ENCODE measurements around the gene GRIK4.

The GRIK4 gene

DNA sequence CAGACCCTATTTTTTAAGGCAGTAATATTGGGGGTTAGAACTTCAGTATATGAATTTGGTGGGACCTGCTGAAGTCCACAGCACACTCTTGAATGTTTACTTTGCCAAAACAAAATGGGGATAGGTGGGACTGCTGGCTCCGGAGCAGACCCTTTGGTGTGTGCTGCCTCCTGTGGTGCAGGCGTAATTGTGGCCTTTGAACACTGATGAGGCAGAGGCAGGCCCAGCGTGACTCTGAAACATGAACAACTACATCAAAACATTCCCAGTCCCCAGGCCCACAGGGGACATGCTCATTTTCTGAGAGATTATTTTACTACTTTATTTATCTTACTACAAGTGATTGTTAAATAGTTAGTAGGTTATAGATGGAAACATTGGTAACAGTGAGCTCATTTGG lies 287.3 kb downstream of the GRIK4 start:
- no peaks in the 10 kb centered on the region for H3K4me1 ChIP-seq (ENCODE audit: insufficient read depth, low read length, poor library complexity, severe bottlenecking)
- no peaks in the 10 kb centered on the region for H3F3A ChIP-seq (ENCODE audit: low read depth)
- no peak overlapping the region for H2AFZ ChIP-seq (ENCODE audit: low read length)
- H3K79me2 ChIP-seq (ENCODE audit: insufficient read depth, low read length), result no peaks in the 10 kb centered on the region
- no peak overlapping the region for H3K4me2 ChIP-seq (ENCODE audit: low read depth, low read length, poor library complexity, severe bottlenecking)
- H3K36me3 ChIP-seq (ENCODE audit: insufficient read depth, low read length), result no peaks in the 10 kb centered on the region
- no peaks in the 10 kb centered on the region for H3K9me2 ChIP-seq (replicated peaks; ENCODE audit: low read depth, low read length)
- no peaks in the 10 kb centered on the region for H3K9me3 ChIP-seq (ENCODE audit: insufficient read depth, low read depth, low read length)
- no peaks in the 10 kb centered on the region for H3K27me3 ChIP-seq (ENCODE audit: insufficient read depth, low read length, poor library complexity, severe bottlenecking)
- H3K9ac ChIP-seq (ENCODE audit: low read depth, low read length, poor library complexity, severe bottlenecking), result no peak overlapping the region
- H3K4me3 ChIP-seq (ENCODE audit: low read length, poor library complexity, severe bottlenecking), result no peak overlapping the region
- no peaks in the 10 kb centered on the region for H4K20me1 ChIP-seq (ENCODE audit: insufficient read depth, low read length, poor library complexity, severe bottlenecking)
- TF ChIP-seq CTCF (conservative IDR thresholded peaks at IDR 0.05; ENCODE audit: low read length) (no peak), EZH2phosphoT487 (IDR thresholded peaks at IDR 0.05; ENCODE audit: borderline replicate concordance) (no peak)

- Histone ChIP-seq H3K79me2 (ENCODE audit: insufficient read depth, low read length) (no peaks in the 10 kb centered on the region), H2AFZ (ENCODE audit: low read length) (no peak overlapping the region), H3K36me3 (ENCODE audit: insufficient read depth, low read length) (no peaks in the 10 kb centered on the region), H3K9me2 (replicated peaks; ENCODE audit: low read depth, low read length) (no peaks in the 10 kb centered on the region), H3F3A (ENCODE audit: low read depth) (no peaks in the 10 kb centered on the region), H3K9ac (ENCODE audit: low read depth, low read length, poor library complexity, severe bottlenecking) (no peak overlapping the region), H3K27me3 (ENCODE audit: insufficient read depth, low read length, poor library complexity, severe bottlenecking) (no peaks in the 10 kb centered on the region), H3K4me3 (ENCODE audit: low read length, poor library complexity, severe bottlenecking) (no peak overlapping the region), H4K20me1 (ENCODE audit: insufficient read depth, low read length, poor library complexity, severe bottlenecking) (no peaks in the 10 kb centered on the region), H3K9me3 (ENCODE audit: insufficient read depth, low read depth, low read length) (no peaks in the 10 kb centered on the region), H3K4me2 (ENCODE audit: low read depth, low read length, poor library complexity, severe bottlenecking) (no peak overlapping the region), H3K4me1 (ENCODE audit: insufficient read depth, low read length, poor library complexity, severe bottlenecking) (no peaks in the 10 kb centered on the region)
- TF ChIP-seq CTCF (conservative IDR thresholded peaks at IDR 0.05; ENCODE audit: low read length) (no peak), EZH2phosphoT487 (IDR thresholded peaks at IDR 0.05; ENCODE audit: borderline replicate concordance) (no peak)
These were observed 288.7 kb downstream of the GRIK4 start for GRCh38 chr11:120800206-120800605.

DNA sequence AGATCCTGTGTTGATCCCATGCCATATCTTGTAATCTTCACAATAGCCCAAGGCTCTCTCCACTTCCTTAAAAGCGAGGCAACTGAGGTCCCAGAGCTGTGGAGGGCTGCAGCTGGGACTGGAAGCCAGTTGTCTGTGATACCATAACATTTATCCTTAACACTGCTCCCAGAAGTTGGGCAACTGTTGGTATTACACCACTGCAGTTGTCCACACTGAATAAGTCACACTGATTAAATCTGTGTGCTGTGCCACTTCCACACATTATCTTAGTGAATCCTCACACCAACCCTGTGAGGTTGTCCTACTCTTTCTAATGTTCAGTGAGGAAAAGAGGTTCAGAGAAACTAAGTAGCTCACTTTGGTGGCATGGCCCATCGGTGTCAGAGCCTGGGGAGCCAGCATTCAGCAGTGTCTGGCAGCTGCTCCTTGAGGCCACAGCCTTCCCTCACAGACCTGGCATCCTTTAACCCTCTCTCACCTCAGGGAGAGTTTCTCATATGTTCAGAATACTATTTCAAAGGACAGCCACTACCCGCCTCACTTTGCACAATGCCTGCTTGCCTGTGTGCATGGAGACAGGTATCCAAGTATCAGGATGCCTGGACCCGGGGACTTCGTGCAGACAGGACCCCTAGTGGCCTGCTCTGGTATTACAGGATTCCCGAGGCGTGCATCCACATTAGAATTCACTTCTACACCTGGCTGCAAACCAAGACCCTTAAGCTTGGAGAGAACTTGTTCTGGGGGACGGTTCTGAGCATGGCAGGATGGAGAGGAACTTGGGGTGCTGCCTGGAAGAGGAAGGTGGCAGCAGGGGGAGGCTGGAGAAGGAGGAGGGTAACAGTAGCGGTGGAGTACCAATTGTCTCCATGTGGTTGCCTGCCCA lies 290.5 kb downstream of the GRIK4 start:
- no peak overlapping the region for H3K4me2 ChIP-seq (ENCODE audit: low read depth, low read length, poor library complexity, severe bottlenecking)
- H3K79me2 ChIP-seq (ENCODE audit: insufficient read depth, low read length), result no peaks in the 10 kb centered on the region
- no peak overlapping the region for H3K4me3 ChIP-seq (ENCODE audit: low read length, poor library complexity, severe bottlenecking)
- TF ChIP-seq CTCF (conservative IDR thresholded peaks at IDR 0.05; ENCODE audit: low read length) (peak; percentile 98), EZH2phosphoT487 (IDR thresholded peaks at IDR 0.05; ENCODE audit: borderline replicate concordance) (no peak)
- H4K20me1 ChIP-seq (ENCODE audit: insufficient read depth, low read length, poor library complexity, severe bottlenecking), result no peaks in the 10 kb centered on the region
- no peaks in the 10 kb centered on the region for H3K27me3 ChIP-seq (ENCODE audit: insufficient read depth, low read length, poor library complexity, severe bottlenecking)
- H3K9me2 ChIP-seq (replicated peaks; ENCODE audit: low read depth, low read length), result no peaks in the 10 kb centered on the region
- H3K9me3 ChIP-seq (ENCODE audit: insufficient read depth, low read depth, low read length), result no peaks in the 10 kb centered on the region
- H3K36me3 ChIP-seq (ENCODE audit: insufficient read depth, low read length), result no peaks in the 10 kb centered on the region
- no peaks in the 10 kb centered on the region for H3F3A ChIP-seq (ENCODE audit: low read depth)
- H2AFZ ChIP-seq (ENCODE audit: low read length), result no peak overlapping the region
- H3K4me1 ChIP-seq (ENCODE audit: insufficient read depth, low read length, poor library complexity, severe bottlenecking), result peaks cover 3% of the 10 kb centered on the region
- H3K9ac ChIP-seq (ENCODE audit: low read depth, low read length, poor library complexity, severe bottlenecking), result no peak overlapping the region
